ENCODE data around the gene NUP98. TPM values are rescaled to one million over a fixed set of nuclear protein-coding genes. Genes with fewer than 3 reads are reported as not detected.

The NUP98 gene
- total RNA-seq, 2 experiments from 2014 or later, result 161 to 186 TPM

- TF ChIP-seq, protein P1, sequence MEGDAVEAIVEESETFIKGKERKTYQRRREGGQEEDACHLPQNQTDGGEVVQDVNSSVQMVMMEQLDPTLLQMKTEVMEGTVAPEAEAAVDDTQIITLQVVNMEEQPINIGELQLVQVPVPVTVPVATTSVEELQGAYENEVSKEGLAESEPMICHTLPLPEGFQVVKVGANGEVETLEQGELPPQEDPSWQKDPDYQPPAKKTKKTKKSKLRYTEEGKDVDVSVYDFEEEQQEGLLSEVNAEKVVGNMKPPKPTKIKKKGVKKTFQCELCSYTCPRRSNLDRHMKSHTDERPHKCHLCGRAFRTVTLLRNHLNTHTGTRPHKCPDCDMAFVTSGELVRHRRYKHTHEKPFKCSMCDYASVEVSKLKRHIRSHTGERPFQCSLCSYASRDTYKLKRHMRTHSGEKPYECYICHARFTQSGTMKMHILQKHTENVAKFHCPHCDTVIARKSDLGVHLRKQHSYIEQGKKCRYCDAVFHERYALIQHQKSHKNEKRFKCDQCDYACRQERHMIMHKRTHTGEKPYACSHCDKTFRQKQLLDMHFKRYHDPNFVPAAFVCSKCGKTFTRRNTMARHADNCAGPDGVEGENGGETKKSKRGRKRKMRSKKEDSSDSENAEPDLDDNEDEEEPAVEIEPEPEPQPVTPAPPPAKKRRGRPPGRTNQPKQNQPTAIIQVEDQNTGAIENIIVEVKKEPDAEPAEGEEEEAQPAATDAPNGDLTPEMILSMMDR (IDR thresholded peaks at IDR 0.05), result no peak
- Mint-ChIP-seq H3K36me3 (ENCODE audit: low read depth) (peaks cover 22% of the 10 kb centered on the region), H3K9me3 (no peaks in the 10 kb centered on the region), H3K27ac (peak overlapping the region; percentile 97), H3K27me3 (no peaks in the 10 kb centered on the region), H3K4me1 (ENCODE audit: low read depth) (peaks cover 29% of the 10 kb centered on the region), H3K4me3 (no peak overlapping the region)
- DNase-seq, result no peak
- Histone ChIP-seq H3K9me3 (ENCODE audit: control insufficient read depth in 1 of 2, insufficient read depth in 1 of 2, low read length in 2 of 2) (no peaks in the 10 kb centered on the region), H3K27me3 (ENCODE audit: control insufficient read depth in 1 of 2, insufficient read depth in 2 of 2, low read length in 2 of 2) (no peaks in the 10 kb centered on the region), H3K4me3 (ENCODE audit: low read length) (no peak overlapping the region), H3K36me3 (ENCODE audit: insufficient read depth, low read length) (peaks cover 2% of the 10 kb centered on the region), H3K4me1 (ENCODE audit: insufficient read depth, low read length) (peaks cover 29% of the 10 kb centered on the region), H3K27ac (ENCODE audit: low read depth in 1 of 2, low read length in 2 of 2) (no peak overlapping the region)
- ATAC-seq (ENCODE audit: poor library complexity), result no peak
- ChIA-PET POLR2A (interaction anchor here (5.5 to 6.3 kb wide), 2 partner anchors 9 to 40 kb away, joined by 67 to 76 read pairs; partner anchors contain the start of genes PGAP2 and RHOG), CTCF (interaction anchor here (0.6 kb wide), 1 partner anchor 11 kb away, joined by 4 read pairs; no protein-coding TSS in a partner anchor)
- intact Hi-C loops (cut with DNase I, micrococcal nuclease), result loop anchor here in 1 of 2 experiments (5.0 to 10.0 kb wide), 2 partner anchors 37 to 65 kb away; no protein-coding TSS in a partner anchor
These were observed 2.5 kb upstream of the NUP98 start for GRCh38 chr11:3799873-3800272.

DNA sequence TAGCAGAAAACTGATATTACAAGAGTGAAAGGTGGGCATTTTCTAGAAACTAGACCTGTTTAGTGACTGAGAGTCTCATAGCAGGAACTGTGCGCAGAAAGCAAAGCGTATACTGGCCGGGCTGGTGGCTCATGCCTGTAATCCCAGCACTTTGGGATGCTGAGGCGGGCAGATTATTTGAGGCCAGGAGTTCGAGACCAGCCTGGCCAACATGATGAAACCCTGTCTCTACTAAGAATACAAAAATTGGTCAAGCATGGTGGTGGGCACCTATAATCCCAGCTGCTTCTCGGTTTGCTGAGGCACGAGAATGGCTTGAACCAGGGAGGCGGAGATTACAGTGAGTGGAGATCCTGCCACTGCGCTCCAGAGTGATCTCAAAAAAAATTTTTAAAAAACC is 1.8 kb upstream of the NUP98 start:
- H3K27ac Mint-ChIP-seq, result peak overlapping the region; percentile 97
- ChIA-PET CTCF (interaction anchor here (5.1 kb wide), 1 partner anchor 9 kb away, joined by 33 read pairs; the partner anchor contains the start of gene PGAP2), POLR2A (interaction anchor here (1.0 to 6.3 kb wide), 3 partner anchors 10 to 53 kb away, joined by 4 to 76 read pairs (median 67); partner anchors contain the start of genes PGAP2 and RHOG)

GRCh38 chr11:3796801-3797328 is 489 bp downstream of the NUP98 start:
- peak overlapping the region; percentile 89 for H3K4me3 Mint-ChIP-seq
- DNase-seq, result no peak
- H3K4me1 ChIP-seq (ENCODE audit: insufficient read depth, low read length), result peaks cover 37% of the 10 kb centered on the region
- H3K4me1 Mint-ChIP-seq (ENCODE audit: low read depth), result peaks cover 50% of the 10 kb centered on the region
- ChIA-PET POLR2A (interaction anchor here (1.1 to 6.3 kb wide), 7 partner anchors 11 to 275 kb away, joined by 3 to 76 read pairs (median 25); partner anchors contain the start of genes PGAP2, RHOG and STIM1), CTCF (interaction anchor here (1.3 to 5.1 kb wide), 3 partner anchors 9 to 12 kb away, joined by 3 to 33 read pairs (median 7); partner anchors contain the start of gene PGAP2)
- no peaks in the 10 kb centered on the region for H3K9me3 ChIP-seq (ENCODE audit: control insufficient read depth in 1 of 2, insufficient read depth in 1 of 2, low read length in 2 of 2)
- H3K27me3 ChIP-seq (ENCODE audit: control insufficient read depth in 1 of 2, insufficient read depth in 2 of 2, low read length in 2 of 2), result no peaks in the 10 kb centered on the region
- intact Hi-C loops (cut with DNase I, micrococcal nuclease), result loop anchor here (1.0 to 10.0 kb wide), 6 partner anchors 10 to 62 kb away; partner anchors contain the start of gene RHOG (in 1 of the 2)
- peak; percentile 23 for ATAC-seq (ENCODE audit: poor library complexity)
- H3K9me3 Mint-ChIP-seq, result no peaks in the 10 kb centered on the region
- H3K36me3 Mint-ChIP-seq (ENCODE audit: low read depth), result peaks cover 51% of the 10 kb centered on the region
- TF ChIP-seq, protein P1 (IDR thresholded peaks at IDR 0.05), result no peak
- no peaks in the 10 kb centered on the region for H3K27me3 Mint-ChIP-seq
- H3K27ac ChIP-seq (ENCODE audit: low read depth in 1 of 2, low read length in 2 of 2), result peak overlapping the region; percentile 94 to 95
- peak overlapping the region; percentile 97 for H3K27ac Mint-ChIP-seq
- H3K36me3 ChIP-seq (ENCODE audit: insufficient read depth, low read length), result peaks cover 30% of the 10 kb centered on the region
- H3K4me3 ChIP-seq (ENCODE audit: low read length), result peak overlapping the region; percentile 98

More for the DNA sequence above, 1.8 kb upstream of the NUP98 start:
- Histone ChIP-seq H3K9me3 (ENCODE audit: control insufficient read depth in 1 of 2, insufficient read depth in 1 of 2, low read length in 2 of 2) (no peaks in the 10 kb centered on the region), H3K36me3 (ENCODE audit: insufficient read depth, low read length) (peaks cover 9% of the 10 kb centered on the region), H3K4me3 (ENCODE audit: low read length) (no peak overlapping the region), H3K4me1 (ENCODE audit: insufficient read depth, low read length) (peaks cover 36% of the 10 kb centered on the region), H3K27me3 (ENCODE audit: control insufficient read depth in 1 of 2, insufficient read depth in 2 of 2, low read length in 2 of 2) (no peaks in the 10 kb centered on the region), H3K27ac (ENCODE audit: low read depth in 1 of 2, low read length in 2 of 2) (no peak overlapping the region)
- H3K27me3 Mint-ChIP-seq, result no peaks in the 10 kb centered on the region
- TF ChIP-seq, protein P1 (IDR thresholded peaks at IDR 0.05), result no peak
- intact Hi-C loops (cut with DNase I, micrococcal nuclease), result loop anchor here in 1 of 2 experiments (5.0 to 10.0 kb wide), 2 partner anchors 38 to 64 kb away; no protein-coding TSS in a partner anchor
- H3K4me3 Mint-ChIP-seq, result peak overlapping the region; percentile 60
- peaks cover 30% of the 10 kb centered on the region for H3K36me3 Mint-ChIP-seq (ENCODE audit: low read depth)
- peaks cover 36% of the 10 kb centered on the region for H3K4me1 Mint-ChIP-seq (ENCODE audit: low read depth)
- no peaks in the 10 kb centered on the region for H3K9me3 Mint-ChIP-seq
- ATAC-seq (ENCODE audit: poor library complexity) (no peak), DNase-seq (no peak)

Measured in CD4-positive, alpha-beta T cell (primary cell).